A549 (cell line): Measurements from ENCODE around the gene GRIN3A. TPM values are rescaled to one million over a fixed set of nuclear protein-coding genes. Genes with fewer than 3 reads are reported as not detected.

Experiments
- ATAC-seq, 2 experiments: fragments of 200-7000 bp in 1 of 2; fragments of >200 bp in 1 of 2; cut with Nextera tagmentation in 1 of 2; cut with Tn5 transposase in 1 of 2; 3 replicates each; pipeline versions ENCODE4 v1.8.0 to v1.9.1; 2018 to 2020; ENCODE audit warnings: mild to moderate bottlenecking in 1 of 2, moderate library complexity in 1 of 2
- CTCF ChIA-PET: fragments of 300-600 bp; sonication (Branson Sonifier 250); formaldehyde crosslinking; extraction: SDS; loops from one replicate; lab custom pipeline; 2021; ENCODE audit warnings: antibody characterized with exemption, inconsistent platforms; lab: Yijun Ruan, JAX
- POLR2A ChIA-PET: fragments of 350-600 bp; formaldehyde crosslinking; extraction: SDS; loops from one replicate; lab custom pipeline; 2021; ENCODE audit warnings: antibody characterized with exemption, inconsistent platforms; lab: Yijun Ruan, JAX
- DNase-seq, 2 experiments: peaks; one replicate each; pipeline versions ENCODE4 v3.0.0 to v3.0.0-alpha.2; 2011 to 2016; ENCODE audit warnings: low read depth in 1 of 2, low spot score in 1 of 2
- FAIRE-seq: peaks from 2 replicates; lab custom pipeline; 2011; peaks lifted over from hg19 to GRCh38; lab: Jason Lieb, UNC
- H3K27ac ChIP-seq, 2 experiments: fragments of >200 bp; sonication (Bioruptor Twin); formaldehyde crosslinking; 3 replicates each; pipeline ENCODE4 v1.5.1; 2016 to 2017
- H3K4me1 ChIP-seq: fragments of >200 bp; sonication (Bioruptor Twin); formaldehyde crosslinking; 3 replicates; pipeline ENCODE4 v1.6.1; 2016
- H3K4me2 ChIP-seq: fragments of >200 bp; sonication (Bioruptor Twin); formaldehyde crosslinking; 3 replicates; pipeline ENCODE4 v1.6.1; 2016
- H3K4me3 ChIP-seq: fragments of >200 bp; sonication (Bioruptor Twin); formaldehyde crosslinking; 3 replicates; pipeline ENCODE4 v1.5.1; 2016
- H3K9me3 ChIP-seq: fragments of >200 bp; sonication (Bioruptor Twin); formaldehyde crosslinking; 3 replicates; pipeline ENCODE4 v1.6.1; 2016
- BHLHE40 ChIP-seq: IDR thresholded peaks from 2 replicates; pipeline ENCODE4 v1.6.1; 2012; ENCODE audit warnings: low read depth, low read length, inconsistent platforms
- CBX2 ChIP-seq: fragments of 200-600 bp; sonication (generic); IDR thresholded peaks from 2 replicates; pipeline ENCODE4 v1.6.1; 2016; ENCODE audit warnings: low read depth, mild to moderate bottlenecking, borderline replicate concordance
- CBX8 ChIP-seq: fragments of 200-600 bp; sonication (generic); IDR thresholded peaks from 2 replicates; pipeline ENCODE4 v1.6.1; 2016
- CHD4 ChIP-seq: fragments of 200-600 bp; sonication (generic); IDR thresholded peaks from 2 replicates; pipeline ENCODE4 v1.6.1; 2016; ENCODE audit warnings: antibody characterized with exemption, mild to moderate bottlenecking, borderline replicate concordance
- EHMT2 ChIP-seq: fragments of 200-600 bp; sonication (generic); IDR thresholded peaks from 2 replicates; pipeline ENCODE4 v1.6.1; 2016; ENCODE audit warnings: antibody characterized with exemption, low read depth, mild to moderate bottlenecking, moderate library complexity
- EP300 ChIP-seq, 2 experiments: fragments of >200 bp; sonication (Bioruptor Twin); formaldehyde crosslinking; IDR thresholded peaks; 2 replicates in 1 of 2; 3 replicates in 1 of 2; pipeline ENCODE4 v1.6.1; 2016 to 2017
- FOSB ChIP-seq: fragments of 250-450 bp; sonication (Bioruptor Pico); IDR thresholded peaks from 2 replicates; pipeline ENCODE4 v1.5.0; 2020; ENCODE audit warnings: mild to moderate bottlenecking, moderate library complexity
- HEYL ChIP-seq: fragments of 250-450 bp; sonication (Bioruptor Pico); IDR thresholded peaks from 2 replicates; pipeline ENCODE4 v1.8.0; 2021; ENCODE audit warnings: mild to moderate bottlenecking, moderate library complexity
- HOXA7 ChIP-seq: fragments of 250-450 bp; sonication (Bioruptor Pico); IDR thresholded peaks from 2 replicates; pipeline ENCODE4 v1.5.0; 2020; ENCODE audit warnings: mild to moderate bottlenecking, moderate library complexity
- HOXB13 ChIP-seq: fragments of 250-450 bp; sonication (Bioruptor Pico); IDR thresholded peaks from 2 replicates; pipeline ENCODE4 v1.5.0; 2020; ENCODE audit warnings: low read depth, mild to moderate bottlenecking, moderate library complexity
- HOXB5 ChIP-seq: fragments of 250-450 bp; sonication (Bioruptor Pico); IDR thresholded peaks from 2 replicates; pipeline ENCODE4 v1.5.0; 2020; ENCODE audit warnings: mild to moderate bottlenecking, moderate library complexity
- JUN ChIP-seq, 2 experiments: fragments of >200 bp; sonication (Bioruptor Twin); formaldehyde crosslinking; IDR thresholded peaks; 2 replicates in 1 of 2; 3 replicates in 1 of 2; pipeline ENCODE4 v1.6.1; 2016 to 2017
- NR3C1 ChIP-seq: fragments of >200 bp; sonication (Bioruptor Twin); formaldehyde crosslinking; IDR thresholded peaks from 3 replicates; pipeline ENCODE4 v1.6.1; 2017
- PHF8 ChIP-seq: fragments of 200-600 bp; sonication (generic); IDR thresholded peaks from 2 replicates; pipeline ENCODE4 v1.6.1; 2016; ENCODE audit warnings: low read depth, mild to moderate bottlenecking, antibody characterized with exemption, moderate library complexity, borderline replicate concordance
- RAD21 ChIP-seq, 2 experiments: fragments of >200 bp in 1 of 2; sonication (Bioruptor Twin) in 1 of 2; formaldehyde crosslinking in 1 of 2; IDR thresholded peaks in 1 of 2; conservative IDR thresholded peaks in 1 of 2; 2 replicates in 1 of 2; 3 replicates in 1 of 2; pipeline ENCODE4 v1.6.1; 2012 to 2018; ENCODE audit warnings: inconsistent platforms in 1 of 2
- RARB ChIP-seq: fragments of 250-450 bp; sonication (Bioruptor Pico); IDR thresholded peaks from 2 replicates; pipeline ENCODE4 v1.8.0; 2021; ENCODE audit warnings: mild to moderate bottlenecking, moderate library complexity
- RFX5 ChIP-seq: fragments of 450-650 bp; IDR thresholded peaks from 2 replicates; pipeline ENCODE4 v1.7.1; 2014; ENCODE audit warnings: antibody characterized with exemption, mild to moderate bottlenecking, moderate library complexity
- TFCP2L1 ChIP-seq: fragments of 250-450 bp; sonication (Bioruptor Pico); IDR thresholded peaks from 2 replicates; pipeline ENCODE4 v1.5.0; 2021; ENCODE audit warnings: mild to moderate bottlenecking
- ZSCAN20 ChIP-seq: fragments of 250-450 bp; sonication (Bioruptor Pico); IDR thresholded peaks from 2 replicates; pipeline ENCODE4 v1.8.0; 2022; ENCODE audit warnings: mild to moderate bottlenecking, moderate library complexity
- WGBS: methylation state at CpG from one replicate; pipeline ENCODE4 v1.1.6; 2017; ENCODE audit errors: missing lambda C conversion rate; 5-methylcytosine and 5-hydroxymethylcytosine counted together
- polyA plus RNA-seq, 4 experiments: library from polyadenylated mRNA; depleted of rRNA in 3 of 4; stranded (reverse); fragments of >200 nt; fragmentation: RNase III in 1 of 4; extraction: RNeasy Plus Mini Kit Qiagen cat#74134 plus additional on column Dnase treatment in 1 of 4; gene quantifications; 2 replicates in 3 of 4; 3 replicates in 1 of 4; pipeline ENCODE4 v1.2.3, GENCODE V29; 2011 to 2017
- TF ChIP-seq, protein P1 (sequence below): fragments of >200 bp; sonication (Bioruptor Twin); formaldehyde crosslinking; IDR thresholded peaks from 3 replicates; pipeline ENCODE4 v1.6.1; 2016
- TF ChIP-seq, protein P2 (sequence below): IDR thresholded peaks from 2 replicates; pipeline ENCODE4 v1.6.1; 2012
- TF ChIP-seq, protein P3 (sequence below): fragments of 200-600 bp; sonication (generic); IDR thresholded peaks from 2 replicates; pipeline ENCODE4 v1.6.1; 2016; ENCODE audit warnings: antibody characterized with exemption, mild to moderate bottlenecking, moderate library complexity
- TF ChIP-seq, protein P4 (sequence below): fragments of 450-650 bp; IDR thresholded peaks from 2 replicates; pipeline ENCODE4 v1.6.1; 2014; ENCODE audit warnings: antibody characterized with exemption
- TF ChIP-seq, protein P5 (sequence below): fragments of 150-350 bp; IDR thresholded peaks from 2 replicates; pipeline ENCODE4 v1.6.1; 2014; ENCODE audit warnings: low read depth, mild to moderate bottlenecking, low read length

The GRIN3A gene
- polyA plus RNA-seq, 2 of the 4 experiments (the other 2 are of a cell fraction), result not detected

DNA sequence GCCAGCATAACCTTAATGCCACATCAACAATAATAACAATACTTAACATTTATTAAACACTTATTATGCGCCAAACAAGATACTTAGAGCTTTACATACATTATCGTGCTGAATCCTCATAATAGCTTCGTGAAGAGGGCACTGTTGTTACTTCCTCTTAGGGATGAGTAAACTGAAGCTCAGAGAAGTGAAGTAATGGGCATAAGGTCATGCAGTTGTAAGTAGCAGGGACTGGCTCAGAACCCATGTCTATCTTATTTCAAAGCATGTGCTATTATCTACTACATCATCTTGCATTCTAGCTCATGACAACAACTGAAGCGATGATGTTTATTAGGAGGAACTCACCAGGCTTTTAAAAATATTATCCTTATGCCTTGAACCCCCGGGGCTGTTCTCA is 108.8 kb downstream of the GRIN3A start:
- no peak for FAIRE-seq
- no peak overlapping the region for H3K27ac ChIP-seq
- H3K4me2 ChIP-seq, result no peak overlapping the region
- CTCF ChIA-PET, result interaction anchor here (1.3 kb wide), 1 partner anchor 28 kb away, joined by 3 read pairs; no protein-coding TSS in a partner anchor
- TF ChIP-seq, protein P1, sequence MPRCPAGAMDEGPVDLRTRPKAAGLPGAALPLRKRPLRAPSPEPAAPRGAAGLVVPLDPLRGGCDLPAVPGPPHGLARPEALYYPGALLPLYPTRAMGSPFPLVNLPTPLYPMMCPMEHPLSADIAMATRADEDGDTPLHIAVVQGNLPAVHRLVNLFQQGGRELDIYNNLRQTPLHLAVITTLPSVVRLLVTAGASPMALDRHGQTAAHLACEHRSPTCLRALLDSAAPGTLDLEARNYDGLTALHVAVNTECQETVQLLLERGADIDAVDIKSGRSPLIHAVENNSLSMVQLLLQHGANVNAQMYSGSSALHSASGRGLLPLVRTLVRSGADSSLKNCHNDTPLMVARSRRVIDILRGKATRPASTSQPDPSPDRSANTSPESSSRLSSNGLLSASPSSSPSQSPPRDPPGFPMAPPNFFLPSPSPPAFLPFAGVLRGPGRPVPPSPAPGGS, result no peak
- TF ChIP-seq EP300 (IDR thresholded peaks at IDR 0.05) (no peak), TFCP2L1 (no peak), BHLHE40 (no peak), CBX2 (no peak), RAD21 (conservative IDR thresholded peaks at IDR 0.05 in 1 of 2, IDR thresholded peaks at IDR 0.05 in 1 of 2) (no peak), ZSCAN20 (CRISPR knock-in tag) (no peak), HOXB5 (CRISPR knock-in tag) (no peak), FOSB (CRISPR knock-in tag) (no peak), EHMT2 (no peak), HOXA7 (CRISPR knock-in tag) (no peak), PHF8 (no peak), HOXB13 (no peak), RFX5 (no peak), HEYL (CRISPR knock-in tag) (no peak), JUN (IDR thresholded peaks at IDR 0.05) (no peak)
- TF ChIP-seq, protein P2, sequence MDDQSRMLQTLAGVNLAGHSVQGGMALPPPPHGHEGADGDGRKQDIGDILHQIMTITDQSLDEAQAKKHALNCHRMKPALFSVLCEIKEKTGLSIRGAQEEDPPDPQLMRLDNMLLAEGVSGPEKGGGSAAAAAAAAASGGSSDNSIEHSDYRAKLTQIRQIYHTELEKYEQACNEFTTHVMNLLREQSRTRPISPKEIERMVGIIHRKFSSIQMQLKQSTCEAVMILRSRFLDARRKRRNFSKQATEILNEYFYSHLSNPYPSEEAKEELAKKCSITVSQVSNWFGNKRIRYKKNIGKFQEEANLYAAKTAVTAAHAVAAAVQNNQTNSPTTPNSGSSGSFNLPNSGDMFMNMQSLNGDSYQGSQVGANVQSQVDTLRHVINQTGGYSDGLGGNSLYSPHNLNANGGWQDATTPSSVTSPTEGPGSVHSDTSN, result no peak
- TF ChIP-seq, protein P3, sequence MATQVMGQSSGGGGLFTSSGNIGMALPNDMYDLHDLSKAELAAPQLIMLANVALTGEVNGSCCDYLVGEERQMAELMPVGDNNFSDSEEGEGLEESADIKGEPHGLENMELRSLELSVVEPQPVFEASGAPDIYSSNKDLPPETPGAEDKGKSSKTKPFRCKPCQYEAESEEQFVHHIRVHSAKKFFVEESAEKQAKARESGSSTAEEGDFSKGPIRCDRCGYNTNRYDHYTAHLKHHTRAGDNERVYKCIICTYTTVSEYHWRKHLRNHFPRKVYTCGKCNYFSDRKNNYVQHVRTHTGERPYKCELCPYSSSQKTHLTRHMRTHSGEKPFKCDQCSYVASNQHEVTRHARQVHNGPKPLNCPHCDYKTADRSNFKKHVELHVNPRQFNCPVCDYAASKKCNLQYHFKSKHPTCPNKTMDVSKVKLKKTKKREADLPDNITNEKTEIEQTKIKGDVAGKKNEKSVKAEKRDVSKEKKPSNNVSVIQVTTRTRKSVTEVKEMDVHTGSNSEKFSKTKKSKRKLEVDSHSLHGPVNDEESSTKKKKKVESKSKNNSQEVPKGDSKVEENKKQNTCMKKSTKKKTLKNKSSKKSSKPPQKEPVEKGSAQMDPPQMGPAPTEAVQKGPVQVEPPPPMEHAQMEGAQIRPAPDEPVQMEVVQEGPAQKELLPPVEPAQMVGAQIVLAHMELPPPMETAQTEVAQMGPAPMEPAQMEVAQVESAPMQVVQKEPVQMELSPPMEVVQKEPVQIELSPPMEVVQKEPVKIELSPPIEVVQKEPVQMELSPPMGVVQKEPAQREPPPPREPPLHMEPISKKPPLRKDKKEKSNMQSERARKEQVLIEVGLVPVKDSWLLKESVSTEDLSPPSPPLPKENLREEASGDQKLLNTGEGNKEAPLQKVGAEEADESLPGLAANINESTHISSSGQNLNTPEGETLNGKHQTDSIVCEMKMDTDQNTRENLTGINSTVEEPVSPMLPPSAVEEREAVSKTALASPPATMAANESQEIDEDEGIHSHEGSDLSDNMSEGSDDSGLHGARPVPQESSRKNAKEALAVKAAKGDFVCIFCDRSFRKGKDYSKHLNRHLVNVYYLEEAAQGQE, result no peak
- TF ChIP-seq, protein P4, sequence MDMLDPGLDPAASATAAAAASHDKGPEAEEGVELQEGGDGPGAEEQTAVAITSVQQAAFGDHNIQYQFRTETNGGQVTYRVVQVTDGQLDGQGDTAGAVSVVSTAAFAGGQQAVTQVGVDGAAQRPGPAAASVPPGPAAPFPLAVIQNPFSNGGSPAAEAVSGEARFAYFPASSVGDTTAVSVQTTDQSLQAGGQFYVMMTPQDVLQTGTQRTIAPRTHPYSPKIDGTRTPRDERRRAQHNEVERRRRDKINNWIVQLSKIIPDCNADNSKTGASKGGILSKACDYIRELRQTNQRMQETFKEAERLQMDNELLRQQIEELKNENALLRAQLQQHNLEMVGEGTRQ, result no peak
- TF ChIP-seq, all 56 proteins: peak for 0
- ATAC-seq (no peak), DNase-seq (no peak)
- Histone ChIP-seq H3K9me3 (no peaks in the 10 kb centered on the region), H3K4me3 (no peak overlapping the region), H3K4me1 (no peaks in the 10 kb centered on the region)
- WGBS, result 18% methylated on average over 5 of the region's 5 CpGs
- POLR2A ChIA-PET, result no interaction called here

DNA sequence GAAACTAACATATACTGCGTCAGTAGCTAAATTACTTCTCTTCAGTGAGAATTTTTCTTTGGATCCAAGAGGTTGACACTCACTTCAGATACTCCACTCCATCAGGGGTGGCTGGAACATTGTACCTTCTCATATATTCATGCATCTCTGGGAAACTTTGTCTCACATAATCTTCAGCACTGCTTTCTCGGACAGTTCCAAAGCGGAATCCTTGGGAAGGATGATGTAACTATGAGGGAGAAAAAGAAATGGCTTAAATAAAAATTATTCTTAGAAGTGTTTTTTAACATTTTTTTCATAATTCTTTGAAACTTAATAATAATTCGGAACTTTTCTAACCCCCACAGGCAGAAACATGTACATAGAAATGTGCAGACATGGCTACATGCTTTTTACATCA is 110.3 kb downstream of the GRIN3A start:
- ChIA-PET CTCF (no interaction called here), POLR2A (no interaction called here)
- Histone ChIP-seq H3K4me3 (no peak overlapping the region), H3K4me1 (no peaks in the 10 kb centered on the region), H3K27ac (no peak overlapping the region), H3K4me2 (no peak overlapping the region), H3K9me3 (no peaks in the 10 kb centered on the region)
- TF ChIP-seq CHD4, result no peak
- TF ChIP-seq CBX8, result no peak
- TF ChIP-seq, protein P5, sequence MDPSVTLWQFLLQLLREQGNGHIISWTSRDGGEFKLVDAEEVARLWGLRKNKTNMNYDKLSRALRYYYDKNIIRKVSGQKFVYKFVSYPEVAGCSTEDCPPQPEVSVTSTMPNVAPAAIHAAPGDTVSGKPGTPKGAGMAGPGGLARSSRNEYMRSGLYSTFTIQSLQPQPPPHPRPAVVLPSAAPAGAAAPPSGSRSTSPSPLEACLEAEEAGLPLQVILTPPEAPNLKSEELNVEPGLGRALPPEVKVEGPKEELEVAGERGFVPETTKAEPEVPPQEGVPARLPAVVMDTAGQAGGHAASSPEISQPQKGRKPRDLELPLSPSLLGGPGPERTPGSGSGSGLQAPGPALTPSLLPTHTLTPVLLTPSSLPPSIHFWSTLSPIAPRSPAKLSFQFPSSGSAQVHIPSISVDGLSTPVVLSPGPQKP, result no peak
- TF ChIP-seq NR3C1, result no peak
- TF ChIP-seq, protein P2, result no peak
- TF ChIP-seq, protein P3, result peak; percentile 78
- TF ChIP-seq RARB (CRISPR knock-in tag), result no peak
- 60% methylated on average over 4 of the region's 4 CpGs for WGBS
- DNase-seq (no peak), FAIRE-seq (no peak), ATAC-seq (no peak)
